Endodermal cell (in vitro differentiated cells): ENCODE data around the gene DVL1. TPM values are rescaled to one million over a fixed set of nuclear protein-coding genes. Genes with fewer than 3 reads are reported as not detected.
"Not testable (repeated sequence)": the region's sequence is repeated elsewhere in the genome, so short reads cannot be mapped to it uniquely, and the experiment has no call there.

Source experiments
- DNase-seq: peaks from one replicate; pipeline ENCODE4 v3.0.0-alpha.2; 2017
- H3K27ac ChIP-seq: 2 replicates; pipeline ENCODE4 v1.5.1; 2013; ENCODE audit warnings: mild to moderate bottlenecking, low read depth, low read length, moderate library complexity
- H3K27me3 ChIP-seq: 2 replicates; pipeline ENCODE4 v1.6.1; 2013; ENCODE audit warnings: mild to moderate bottlenecking, low read length, moderate library complexity; ENCODE audit not compliant: insufficient read depth, control insufficient read depth, poor library complexity, severe bottlenecking
- H3K36me3 ChIP-seq: 2 replicates; pipeline ENCODE4 v1.7.0; 2013; ENCODE audit warnings: mild to moderate bottlenecking, low read length, moderate library complexity; ENCODE audit not compliant: control insufficient read depth, insufficient read depth
- H3K4me1 ChIP-seq: one replicate; pipeline ENCODE4 v1.7.0; 2013; ENCODE audit warnings: low read length; ENCODE audit not compliant: control insufficient read depth, insufficient read depth
- H3K4me3 ChIP-seq: 2 replicates; pipeline ENCODE4 v1.5.1; 2013; ENCODE audit warnings: mild to moderate bottlenecking, low read length, moderate library complexity
- H3K9ac ChIP-seq: 2 replicates; pipeline ENCODE4 v1.6.1; 2013; ENCODE audit warnings: mild to moderate bottlenecking, low read length, moderate library complexity; ENCODE audit not compliant: poor library complexity, severe bottlenecking; ENCODE audit errors: extremely low read depth
- H3K9me3 ChIP-seq: 2 replicates; pipeline ENCODE4 v1.6.1; 2013; ENCODE audit warnings: mild to moderate bottlenecking, low read length, moderate library complexity; ENCODE audit not compliant: control insufficient read depth
- H3K27ac Mint-ChIP-seq: 2 replicates; pipeline ENCODE4 v1.8.0; 2020; ENCODE audit warnings: mixed read lengths
- H3K27me3 Mint-ChIP-seq: 2 replicates; pipeline ENCODE4 v1.8.0; 2021; ENCODE audit warnings: mild to moderate bottlenecking, mixed read lengths; ENCODE audit not compliant: insufficient read depth
- H3K36me3 Mint-ChIP-seq: 2 replicates; pipeline ENCODE4 v1.8.0; 2020; ENCODE audit warnings: low read depth, mixed read lengths
- H3K4me1 Mint-ChIP-seq: 2 replicates; pipeline ENCODE4 v1.8.0; 2020; ENCODE audit warnings: mixed read lengths
- H3K4me3 Mint-ChIP-seq: 2 replicates; pipeline ENCODE4 v1.8.0; 2020; ENCODE audit warnings: mild to moderate bottlenecking, moderate library complexity, mixed read lengths
- H3K9me3 Mint-ChIP-seq: 2 replicates; pipeline ENCODE4 v1.8.0; 2020; ENCODE audit warnings: mild to moderate bottlenecking, mixed read lengths
- WGBS, 2 experiments: methylation state at CpG; one replicate each; pipeline versions ENCODE4 v1.1.5 to v1.1.7; 2013; ENCODE audit warnings: missing lambda C conversion rate in 2 of 2, mixed read lengths in 1 of 2; ENCODE audit not compliant: insufficient coverage in 1 of 2, insufficient read length in 1 of 2; 5-methylcytosine and 5-hydroxymethylcytosine counted together
- total RNA-seq, 2 donors: library from RNA; stranded (reverse); fragmentation: NEBNext Ultra II Directional in 1 of 2; extraction: Animal tissue kit (Norgen Biotek cat#: 25700) in 1 of 2; gene quantifications; 2 replicates in 1 of 2; 3 replicates in 1 of 2; pipeline ENCODE4 v1.2.1, GENCODE V29; 2021
- TF ChIP-seq, protein P1 (sequence below): fragments of 200-600 bp; sonication (generic); conservative IDR thresholded peaks from 2 replicates; pipeline ENCODE4 v1.5.0; 2021; ENCODE audit warnings: antibody characterized with exemption, mild to moderate bottlenecking

The DVL1 gene
- total RNA-seq, 2 donors from 2014 or later = 71.9 to 73.3 TPM

DNA sequence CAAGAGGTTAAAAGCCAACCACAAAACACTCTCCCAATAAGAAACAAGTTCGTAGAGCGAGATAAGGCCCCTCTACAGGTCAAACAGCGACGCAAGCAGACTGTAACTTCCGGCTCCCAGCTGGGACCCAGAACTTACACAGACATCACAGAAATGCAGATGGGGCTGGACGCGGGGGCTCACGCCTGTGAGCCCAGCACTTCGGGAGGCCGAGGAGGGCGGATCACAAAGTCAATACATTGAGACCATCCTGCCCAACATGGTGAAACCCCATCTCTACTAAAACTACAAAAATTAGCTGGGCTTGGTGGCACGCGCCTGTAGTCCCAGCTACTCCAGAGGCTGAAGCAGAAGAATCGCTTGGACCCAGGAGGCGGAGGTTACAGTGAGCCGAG is 38.9 kb upstream of the DVL1 start:
- no peaks in the 10 kb centered on the region for H3K27me3 Mint-ChIP-seq
- no peaks in the 10 kb centered on the region for H3K9me3 Mint-ChIP-seq
- no peaks in the 10 kb centered on the region for H3K4me1 ChIP-seq
- 98 to 100% methylated on average over 9 to 16 of the region's 16 CpGs for WGBS, 2 experiments
- peaks cover 90% of the 10 kb centered on the region for H3K36me3 Mint-ChIP-seq
- H3K4me1 Mint-ChIP-seq = no peaks in the 10 kb centered on the region
- no peak overlapping the region for H3K27ac ChIP-seq
- no peaks in the 10 kb centered on the region for H3K9me3 ChIP-seq
- H3K4me3 Mint-ChIP-seq = no peak overlapping the region
- TF ChIP-seq, protein P1, sequence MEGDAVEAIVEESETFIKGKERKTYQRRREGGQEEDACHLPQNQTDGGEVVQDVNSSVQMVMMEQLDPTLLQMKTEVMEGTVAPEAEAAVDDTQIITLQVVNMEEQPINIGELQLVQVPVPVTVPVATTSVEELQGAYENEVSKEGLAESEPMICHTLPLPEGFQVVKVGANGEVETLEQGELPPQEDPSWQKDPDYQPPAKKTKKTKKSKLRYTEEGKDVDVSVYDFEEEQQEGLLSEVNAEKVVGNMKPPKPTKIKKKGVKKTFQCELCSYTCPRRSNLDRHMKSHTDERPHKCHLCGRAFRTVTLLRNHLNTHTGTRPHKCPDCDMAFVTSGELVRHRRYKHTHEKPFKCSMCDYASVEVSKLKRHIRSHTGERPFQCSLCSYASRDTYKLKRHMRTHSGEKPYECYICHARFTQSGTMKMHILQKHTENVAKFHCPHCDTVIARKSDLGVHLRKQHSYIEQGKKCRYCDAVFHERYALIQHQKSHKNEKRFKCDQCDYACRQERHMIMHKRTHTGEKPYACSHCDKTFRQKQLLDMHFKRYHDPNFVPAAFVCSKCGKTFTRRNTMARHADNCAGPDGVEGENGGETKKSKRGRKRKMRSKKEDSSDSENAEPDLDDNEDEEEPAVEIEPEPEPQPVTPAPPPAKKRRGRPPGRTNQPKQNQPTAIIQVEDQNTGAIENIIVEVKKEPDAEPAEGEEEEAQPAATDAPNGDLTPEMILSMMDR = no peak
- DNase-seq = no peak
- H3K9ac ChIP-seq = no peak overlapping the region
- H3K4me3 ChIP-seq = no peak overlapping the region
- no peak overlapping the region for H3K27ac Mint-ChIP-seq
- H3K36me3 ChIP-seq = peaks cover 80% of the 10 kb centered on the region
- H3K27me3 ChIP-seq = no peaks in the 10 kb centered on the region

- TF ChIP-seq, protein P1 = no peak
- Histone ChIP-seq H3K4me3 (no peak overlapping the region), H3K4me1 (no peaks in the 10 kb centered on the region), H3K9me3 (no peaks in the 10 kb centered on the region), H3K36me3 (peaks cover 73% of the 10 kb centered on the region), H3K27ac (no peak overlapping the region), H3K9ac (no peak overlapping the region), H3K27me3 (no peaks in the 10 kb centered on the region)
- Mint-ChIP-seq H3K4me1 (no peaks in the 10 kb centered on the region), H3K27me3 (no peaks in the 10 kb centered on the region), H3K4me3 (no peak overlapping the region), H3K36me3 (peaks cover 83% of the 10 kb centered on the region), H3K27ac (no peak overlapping the region), H3K9me3 (no peaks in the 10 kb centered on the region)
- no peak for DNase-seq
- 96 to 98% methylated on average over 29 to 50 of the region's 50 CpGs for WGBS, 2 experiments
Observed at GRCh38 chr1:1387098-1388077, 38.2 kb upstream of the DVL1 start.

DNA sequence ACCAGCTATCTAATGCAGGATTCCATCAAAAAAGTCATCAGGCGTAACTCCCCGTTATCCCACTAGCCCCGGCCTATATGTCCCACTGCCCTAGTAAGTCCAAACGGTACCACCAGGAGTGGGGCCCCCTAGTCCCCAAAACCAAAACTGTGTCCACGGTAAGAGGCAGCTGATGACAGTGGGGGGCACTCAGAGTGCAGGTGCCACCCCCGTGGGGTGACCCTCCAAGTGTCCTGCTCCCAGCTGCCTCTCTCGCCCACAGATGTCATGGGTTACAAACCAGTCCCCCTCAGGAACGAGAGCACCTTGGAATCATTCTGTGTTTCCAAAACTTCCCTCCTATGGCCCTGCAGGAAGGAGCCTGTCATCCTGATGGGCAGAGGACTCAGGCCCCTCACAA is 36.7 kb upstream of the DVL1 start:
- Histone ChIP-seq H3K27ac (no peak overlapping the region), H3K36me3 (peaks cover 58% of the 10 kb centered on the region), H3K9ac (no peak overlapping the region), H3K4me1 (no peaks in the 10 kb centered on the region), H3K27me3 (no peaks in the 10 kb centered on the region), H3K4me3 (no peak overlapping the region), H3K9me3 (no peaks in the 10 kb centered on the region)
- Mint-ChIP-seq H3K9me3 (no peaks in the 10 kb centered on the region), H3K36me3 (peaks cover 71% of the 10 kb centered on the region), H3K4me1 (no peaks in the 10 kb centered on the region), H3K4me3 (no peak overlapping the region), H3K27me3 (no peaks in the 10 kb centered on the region), H3K27ac (no peak overlapping the region)
- TF ChIP-seq, protein P1 = no peak
- WGBS, 2 experiments = 96% methylated on average over 8 of the region's 8 CpGs
- DNase-seq = no peak

- not testable (repeated sequence) for H3K9ac ChIP-seq, H3K27ac Mint-ChIP-seq, H3K27me3 Mint-ChIP-seq, H3K4me3 Mint-ChIP-seq, DNase-seq, H3K9me3 ChIP-seq, H3K9me3 Mint-ChIP-seq, H3K27ac ChIP-seq, H3K4me1 ChIP-seq, H3K4me1 Mint-ChIP-seq, H3K27me3 ChIP-seq, H3K4me3 ChIP-seq
- H3K36me3 Mint-ChIP-seq = peaks cover 65% of the 10 kb centered on the region
- 90 to 92% methylated on average over 16 to 29 of the region's 29 CpGs for WGBS, 2 experiments
- H3K36me3 ChIP-seq = peaks cover 52% of the 10 kb centered on the region
Observed at GRCh38 chr1:1385339-1385738, 36.1 kb upstream of the DVL1 start.
